K562 (cell line): ENCODE results near the gene COPG2. TPM values are rescaled to one million over a fixed set of nuclear protein-coding genes. Genes with fewer than 3 reads are reported as not detected.
A peak's percentile ranks its signal among the peaks of the same experiment; 100 is the strongest.

ENCODE experiments used
- ATAC-seq: fragments of 200-7000 bp; cut with Tn5 transposase; 3 replicates; pipeline ENCODE4 v1.9.1; 2020; ENCODE audit warnings: moderate library complexity
- BruUV-seq: library from RNA; stranded (reverse); fragments of 400-500 nt; replicated peaks from 2 replicates; lab custom pipeline; 2021; lab: Mats Ljungman, UMichigan
- CTCF ChIA-PET: fragments of 300-600 bp; formaldehyde crosslinking; extraction: SDS; loops from one replicate; lab custom pipeline; 2021; ENCODE audit warnings: low intra/inter-chr PET ratio; lab: Yijun Ruan, JAX
- POLR2A ChIA-PET: fragments of 300-600, 350-650 bp; sonication (Branson Sonifier 250); formaldehyde crosslinking; extraction: SDS; loops from one replicate; lab custom pipeline; 2021; ENCODE audit warnings: antibody characterized with exemption, inconsistent platforms; lab: Yijun Ruan, JAX
- DNase-seq, 4 experiments: peaks; one replicate each; pipeline versions ENCODE4 v3.0.0 to v3.0.0-alpha.2; 2011 to 2018; ENCODE audit warnings: low spot score in 3 of 4, mixed read lengths in 3 of 4; ENCODE audit errors: extremely low read depth in 1 of 4
- FAIRE-seq: peaks from 2 replicates; lab custom pipeline; 2011; peaks lifted over from hg19 to GRCh38; lab: Jason Lieb, UNC
- H2AFZ ChIP-seq: 2 replicates; pipeline ENCODE4 v1.6.0; 2011; ENCODE audit warnings: low read depth, low read length, control low read depth, inconsistent platforms
- H3K27ac ChIP-seq: fragments of 200-600 bp; 3 replicates; pipeline ENCODE4 v1.8.0; 2011; ENCODE audit warnings: low read depth, mild to moderate bottlenecking, control low read depth, inconsistent platforms, low read length, moderate library complexity, mixed read lengths; ENCODE audit errors: extremely low read depth
- H3K27me3 ChIP-seq, 2 experiments: fragments of 300-600 bp in 1 of 2; 2 replicates in 1 of 2; 3 replicates in 1 of 2; pipeline versions ENCODE4 v1.6.0 to v1.8.0; 2011; ENCODE audit warnings: inconsistent platforms in 2 of 2, low read length in 2 of 2, mild to moderate bottlenecking in 1 of 2, mixed read lengths in 1 of 2, moderate library complexity in 1 of 2; ENCODE audit not compliant: control insufficient read depth in 2 of 2, insufficient read depth in 2 of 2
- H3K36me3 ChIP-seq: fragments of 300-600 bp; 3 replicates; pipeline ENCODE4 v1.8.0; 2011; ENCODE audit warnings: mild to moderate bottlenecking, low read length, inconsistent platforms; ENCODE audit not compliant: control insufficient read depth, insufficient read depth
- H3K4me1 ChIP-seq, 2 experiments: fragments of 200-600 bp in 1 of 2; replicated peaks in 1 of 2; 2 replicates in 1 of 2; 3 replicates in 1 of 2; pipeline versions ENCODE4 v1.5.1 to v1.8.0; 2011; ENCODE audit warnings: inconsistent platforms in 2 of 2, low read length in 2 of 2, mild to moderate bottlenecking in 1 of 2, mixed read lengths in 1 of 2, moderate library complexity in 1 of 2; ENCODE audit not compliant: control insufficient read depth in 2 of 2, insufficient read depth in 2 of 2
- H3K4me2 ChIP-seq: 2 replicates; pipeline ENCODE4 v1.6.1; 2011; ENCODE audit warnings: low read length, control low read depth, inconsistent platforms, mixed read lengths; ENCODE audit not compliant: insufficient read depth
- H3K4me3 ChIP-seq: fragments of 200-600 bp; sonication (generic), shearing (Covaris generic); 2 replicates; pipeline ENCODE4 v1.5.1; 2016; ENCODE audit warnings: control low read depth, inconsistent platforms
- H3K79me2 ChIP-seq: fragments of 200-600 bp; 3 replicates; pipeline ENCODE4 v1.8.0; 2011; ENCODE audit warnings: low read length, inconsistent platforms; ENCODE audit not compliant: control insufficient read depth, insufficient read depth
- H3K9ac ChIP-seq, 2 experiments: 2 replicates each; pipeline versions ENCODE4 v1.6.0 to v1.6.1; 2011; ENCODE audit warnings: low read depth in 2 of 2, low read length in 2 of 2, control low read depth in 1 of 2, inconsistent platforms in 1 of 2, mild to moderate bottlenecking in 1 of 2, mixed read lengths in 1 of 2; ENCODE audit not compliant: insufficient read depth in 1 of 2
- H3K9me1 ChIP-seq: one replicate; pipeline ENCODE4 v1.6.0; 2011; ENCODE audit warnings: inconsistent platforms, mild to moderate bottlenecking, low read length, moderate library complexity; ENCODE audit not compliant: control insufficient read depth, insufficient read depth
- H3K9me3 ChIP-seq: replicated peaks from 2 replicates; pipeline ENCODE4 v1.5.1; 2011; ENCODE audit warnings: low read depth, low read length, inconsistent platforms; ENCODE audit not compliant: control insufficient read depth, insufficient read depth
- H4K20me1 ChIP-seq: replicated peaks from 2 replicates; pipeline ENCODE4 v1.6.1; 2011; ENCODE audit warnings: low read length, inconsistent platforms, mixed read lengths; ENCODE audit not compliant: control insufficient read depth, insufficient read depth
- C11orf30 ChIP-seq: fragments of 450-650 bp; IDR thresholded peaks from 2 replicates; pipeline ENCODE4 v1.6.1; 2016; ENCODE audit warnings: low read depth, mild to moderate bottlenecking
- MAFF ChIP-seq: IDR thresholded peaks from 2 replicates; pipeline ENCODE4 v1.6.1; 2012; ENCODE audit warnings: low read length, improper control_type of control experiment
- MAFG ChIP-seq: fragments of 450-650 bp; conservative IDR thresholded peaks from 2 replicates; pipeline ENCODE4 v1.6.1; 2016; ENCODE audit warnings: missing genetic modification characterization, missing compliant biosample characterization
- MAFK ChIP-seq: IDR thresholded peaks from 2 replicates; pipeline ENCODE4 v1.6.1; 2011; ENCODE audit warnings: low read length, improper control_type of control experiment
- MCM2 ChIP-seq: fragments of 450-650 bp; IDR thresholded peaks from 2 replicates; pipeline ENCODE4 v1.6.1; 2017; ENCODE audit warnings: low read depth, mild to moderate bottlenecking
- NR2C1 ChIP-seq, 2 experiments: fragments of 450-650 bp; IDR thresholded peaks; 2 replicates each; pipeline ENCODE4 v1.6.1; 2017; ENCODE audit warnings: mild to moderate bottlenecking in 2 of 2, antibody characterized with exemption in 1 of 2, inconsistent platforms in 1 of 2, missing compliant biosample characterization in 1 of 2, missing genetic modification characterization in 1 of 2
- NRF1 ChIP-seq, 2 experiments: fragments of 450-650 bp; IDR thresholded peaks in 1 of 2; conservative IDR thresholded peaks in 1 of 2; 2 replicates each; pipeline ENCODE4 v1.6.1; 2014; ENCODE audit warnings: mild to moderate bottlenecking in 2 of 2
- RFX7 ChIP-seq: fragments of 250-450 bp; sonication (Bioruptor Pico); IDR thresholded peaks from 2 replicates; pipeline ENCODE4 v1.5.1; 2021; ENCODE audit warnings: mild to moderate bottlenecking
- SUPT5H ChIP-seq: fragments of 450-650 bp; IDR thresholded peaks from 2 replicates; pipeline ENCODE4 v1.6.1; 2016
- ZBED1 ChIP-seq: IDR thresholded peaks from 2 replicates; pipeline ENCODE4 v1.6.1; 2014
- ZNF263 ChIP-seq: sonication (generic); formaldehyde crosslinking; IDR thresholded peaks from 2 replicates; pipeline ENCODE4 v1.8.0; 2022; ENCODE audit warnings: mild to moderate bottlenecking, missing genetic modification reagents, borderline replicate concordance
- ZNF316 ChIP-seq: fragments of 450-650 bp; IDR thresholded peaks from 2 replicates; pipeline ENCODE4 v1.6.1; 2016
- WGBS: fragments of 100-300 bp; shearing (Covaris generic); methylation state at CpG from one replicate; pipeline ENCODE4 v1.1.6; 2016; ENCODE audit warnings: low coverage, mixed read lengths; ENCODE audit not compliant: insufficient coverage; ENCODE audit errors: missing lambda C conversion rate; 5-methylcytosine and 5-hydroxymethylcytosine counted together
- in situ Hi-C: fragments of 300-500 bp; cut with MboI; formaldehyde crosslinking; loops from 4 replicates; pipeline ENCODE4 v1.15.0; 2018; ENCODE audit warnings: inconsistent platforms, mixed read lengths
- intact Hi-C: fragments of 100-400 bp; cut with micrococcal nuclease; formaldehyde crosslinking; loops from 2 replicates; pipeline ENCODE4 v1.14.2; 2022
- polyA plus RNA-seq, 8 experiments: library from polyadenylated mRNA; depleted of rRNA in 4 of 8; stranded (reverse) in 5 of 8; unstranded in 3 of 8; fragments of >200 nt; fragmentation: Nextera tagmentation in 2 of 8; fragmentation: Illumina TruSeq in 1 of 8; extraction: Ambion mirVana in 2 of 8; extraction: Trizol in 1 of 8; gene quantifications; 2 replicates each; pipeline versions ENCODE4 v1.2.1 to v1.2.3, GENCODE V29; 2011 to 2014; ENCODE audit warnings: inconsistent platforms in 1 of 8, missing spikeins in 1 of 8
- total RNA-seq, 7 experiments: library from RNA; depleted of rRNA in 6 of 7; stranded (reverse); fragments of >200 nt in 6 of 7; fragmentation: Illumina TruSeq in 2 of 7; extraction: Trizol in 2 of 7; gene quantifications; 2 replicates each; pipeline versions ENCODE4 v1.2.1 to v1.2.3, GENCODE V29; 2011 to 2021; ENCODE audit warnings: low replicate concordance in 1 of 7
- TF ChIP-seq, protein P1 (sequence below): fragments of 250-450 bp; sonication (Bioruptor Pico); IDR thresholded peaks from 2 replicates; pipeline ENCODE4 v1.4.0; 2020
- TF ChIP-seq, protein P2 (sequence below): fragments of 450-650 bp; conservative IDR thresholded peaks from 2 replicates; pipeline ENCODE4 v1.6.1; 2016; ENCODE audit warnings: missing genetic modification characterization, low read depth, mild to moderate bottlenecking, control low read depth, missing compliant biosample characterization
- TF ChIP-seq, protein P3 (sequence below): sonication (generic); formaldehyde crosslinking; IDR thresholded peaks from 2 replicates; pipeline ENCODE4 v1.8.0; 2023; ENCODE audit warnings: mild to moderate bottlenecking, missing genetic modification reagents
- TF ChIP-seq, protein P4 (sequence below): fragments of 150-350 bp; IDR thresholded peaks from 2 replicates; pipeline ENCODE4 v1.6.1; 2014; ENCODE audit warnings: low read depth, mild to moderate bottlenecking, low read length, borderline replicate concordance

Gene COPG2
- total and polyA plus RNA-seq, 9 of the 15 experiments (the other 6 are each of a cell fraction or from before 2014, with no cell fraction given): 6.6 to 104 (median 32.5) TPM

DNA sequence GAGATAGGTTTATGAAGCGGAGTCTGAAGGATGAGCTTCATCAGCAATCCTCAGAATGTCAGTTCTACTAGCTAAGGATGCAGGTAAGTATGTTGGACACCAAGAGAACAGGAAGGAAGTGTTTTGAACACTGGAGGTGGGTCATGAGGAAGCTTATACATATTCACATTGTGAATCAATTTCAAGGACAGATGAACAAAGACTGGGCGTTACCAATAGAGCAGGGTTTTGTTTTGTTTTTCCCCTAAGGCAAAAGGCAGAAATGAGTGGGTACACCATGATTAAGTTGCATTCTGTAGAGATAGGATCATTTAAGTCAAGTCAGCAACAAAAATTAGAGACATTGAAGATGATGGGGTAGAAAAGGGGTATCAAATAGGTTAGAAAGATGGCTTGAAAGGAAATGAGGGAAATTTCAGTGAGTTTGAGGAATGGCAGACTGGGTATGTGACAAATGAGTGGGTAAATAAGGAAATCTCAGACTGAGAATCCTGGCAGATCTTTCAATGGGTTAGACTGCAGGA is 125.0 kb downstream of the COPG2 start:
- Histone ChIP-seq H3K79me2 (no peaks in the 10 kb centered on the region), H3K9ac (no peak overlapping the region), H3K9me1 (no peaks in the 10 kb centered on the region), H2AFZ (no peak overlapping the region), H4K20me1 (no peaks in the 10 kb centered on the region), H3K4me3 (no peak overlapping the region), H3K27me3 (no peaks in the 10 kb centered on the region), H3K4me2 (no peak overlapping the region), H3K27ac (no peak overlapping the region), H3K9me3 (no peaks in the 10 kb centered on the region), H3K36me3 (peaks cover 3% of the 10 kb centered on the region), H3K4me1 (no peaks in the 10 kb centered on the region)
- 69% methylated on average over 2 of the region's 2 CpGs for WGBS
- in situ Hi-C loops (no loop called here), intact Hi-C loops (no loop called here)
- no peak for DNase-seq
- BruUV-seq: no TSS peak
- ChIA-PET POLR2A (interaction anchor here (0.6 to 0.8 kb wide), 2 partner anchors 70 to 157 kb away, joined by 3 read pairs; no protein-coding TSS in a partner anchor), CTCF (no interaction called here)
- FAIRE-seq: no peak
- no peak for ATAC-seq
- TF ChIP-seq ZNF263 (CRISPR knock-in tag): no peak
- no peak for TF ChIP-seq NR2C1 (IDR thresholded peaks at IDR 0.05)
- TF ChIP-seq NR2C1 (tag; IDR thresholded peaks at IDR 0.05): no peak
- peak; percentile 91 for TF ChIP-seq ZNF316
- TF ChIP-seq, protein P1, sequence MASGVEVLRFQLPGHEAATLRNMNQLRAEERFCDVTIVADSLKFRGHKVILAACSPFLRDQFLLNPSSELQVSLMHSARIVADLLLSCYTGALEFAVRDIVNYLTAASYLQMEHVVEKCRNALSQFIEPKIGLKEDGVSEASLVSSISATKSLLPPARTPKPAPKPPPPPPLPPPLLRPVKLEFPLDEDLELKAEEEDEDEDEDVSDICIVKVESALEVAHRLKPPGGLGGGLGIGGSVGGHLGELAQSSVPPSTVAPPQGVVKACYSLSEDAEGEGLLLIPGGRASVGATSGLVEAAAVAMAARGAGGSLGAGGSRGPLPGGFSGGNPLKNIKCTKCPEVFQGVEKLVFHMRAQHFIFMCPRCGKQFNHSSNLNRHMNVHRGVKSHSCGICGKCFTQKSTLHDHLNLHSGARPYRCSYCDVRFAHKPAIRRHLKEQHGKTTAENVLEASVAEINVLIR: no peak
- TF ChIP-seq MAFF: 0 out of 2 replicates have a peak, but pooled peaks have one; percentile 20
- TF ChIP-seq MAFG (tag): peak; percentile 66; the same call in 1 of the 2 replicates
- TF ChIP-seq MCM2: no peak
- no peak for TF ChIP-seq ZBED1
- TF ChIP-seq, protein P2, sequence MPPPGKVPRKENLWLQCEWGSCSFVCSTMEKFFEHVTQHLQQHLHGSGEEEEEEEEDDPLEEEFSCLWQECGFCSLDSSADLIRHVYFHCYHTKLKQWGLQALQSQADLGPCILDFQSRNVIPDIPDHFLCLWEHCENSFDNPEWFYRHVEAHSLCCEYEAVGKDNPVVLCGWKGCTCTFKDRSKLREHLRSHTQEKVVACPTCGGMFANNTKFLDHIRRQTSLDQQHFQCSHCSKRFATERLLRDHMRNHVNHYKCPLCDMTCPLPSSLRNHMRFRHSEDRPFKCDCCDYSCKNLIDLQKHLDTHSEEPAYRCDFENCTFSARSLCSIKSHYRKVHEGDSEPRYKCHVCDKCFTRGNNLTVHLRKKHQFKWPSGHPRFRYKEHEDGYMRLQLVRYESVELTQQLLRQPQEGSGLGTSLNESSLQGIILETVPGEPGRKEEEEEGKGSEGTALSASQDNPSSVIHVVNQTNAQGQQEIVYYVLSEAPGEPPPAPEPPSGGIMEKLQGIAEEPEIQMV: no peak
- TF ChIP-seq SUPT5H: no peak
- TF ChIP-seq RFX7 (CRISPR knock-in tag): no peak
- TF ChIP-seq NRF1 (conservative IDR thresholded peaks at IDR 0.05 in 1 of 2, IDR thresholded peaks at IDR 0.05 in 1 of 2): no peak
- 0 out of 2 replicates have a peak, but pooled peaks have one; percentile 20 for TF ChIP-seq MAFK
- TF ChIP-seq, protein P3, sequence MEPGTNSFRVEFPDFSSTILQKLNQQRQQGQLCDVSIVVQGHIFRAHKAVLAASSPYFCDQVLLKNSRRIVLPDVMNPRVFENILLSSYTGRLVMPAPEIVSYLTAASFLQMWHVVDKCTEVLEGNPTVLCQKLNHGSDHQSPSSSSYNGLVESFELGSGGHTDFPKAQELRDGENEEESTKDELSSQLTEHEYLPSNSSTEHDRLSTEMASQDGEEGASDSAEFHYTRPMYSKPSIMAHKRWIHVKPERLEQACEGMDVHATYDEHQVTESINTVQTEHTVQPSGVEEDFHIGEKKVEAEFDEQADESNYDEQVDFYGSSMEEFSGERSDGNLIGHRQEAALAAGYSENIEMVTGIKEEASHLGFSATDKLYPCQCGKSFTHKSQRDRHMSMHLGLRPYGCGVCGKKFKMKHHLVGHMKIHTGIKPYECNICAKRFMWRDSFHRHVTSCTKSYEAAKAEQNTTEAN: no peak
- TF ChIP-seq, protein P4, sequence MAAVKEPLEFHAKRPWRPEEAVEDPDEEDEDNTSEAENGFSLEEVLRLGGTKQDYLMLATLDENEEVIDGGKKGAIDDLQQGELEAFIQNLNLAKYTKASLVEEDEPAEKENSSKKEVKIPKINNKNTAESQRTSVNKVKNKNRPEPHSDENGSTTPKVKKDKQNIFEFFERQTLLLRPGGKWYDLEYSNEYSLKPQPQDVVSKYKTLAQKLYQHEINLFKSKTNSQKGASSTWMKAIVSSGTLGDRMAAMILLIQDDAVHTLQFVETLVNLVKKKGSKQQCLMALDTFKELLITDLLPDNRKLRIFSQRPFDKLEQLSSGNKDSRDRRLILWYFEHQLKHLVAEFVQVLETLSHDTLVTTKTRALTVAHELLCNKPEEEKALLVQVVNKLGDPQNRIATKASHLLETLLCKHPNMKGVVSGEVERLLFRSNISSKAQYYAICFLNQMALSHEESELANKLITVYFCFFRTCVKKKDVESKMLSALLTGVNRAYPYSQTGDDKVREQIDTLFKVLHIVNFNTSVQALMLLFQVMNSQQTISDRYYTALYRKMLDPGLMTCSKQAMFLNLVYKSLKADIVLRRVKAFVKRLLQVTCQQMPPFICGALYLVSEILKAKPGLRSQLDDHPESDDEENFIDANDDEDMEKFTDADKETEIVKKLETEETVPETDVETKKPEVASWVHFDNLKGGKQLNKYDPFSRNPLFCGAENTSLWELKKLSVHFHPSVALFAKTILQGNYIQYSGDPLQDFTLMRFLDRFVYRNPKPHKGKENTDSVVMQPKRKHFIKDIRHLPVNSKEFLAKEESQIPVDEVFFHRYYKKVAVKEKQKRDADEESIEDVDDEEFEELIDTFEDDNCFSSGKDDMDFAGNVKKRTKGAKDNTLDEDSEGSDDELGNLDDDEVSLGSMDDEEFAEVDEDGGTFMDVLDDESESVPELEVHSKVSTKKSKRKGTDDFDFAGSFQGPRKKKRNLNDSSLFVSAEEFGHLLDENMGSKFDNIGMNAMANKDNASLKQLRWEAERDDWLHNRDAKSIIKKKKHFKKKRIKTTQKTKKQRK: no peak
- TF ChIP-seq C11orf30: peak; percentile 84
